Central memory CD4-positive, alpha-beta T cell (primary cell): ENCODE results near the gene DUSP28.
"Not testable (repeated sequence)": the region's sequence is repeated elsewhere in the genome, so short reads cannot be mapped to it uniquely, and the experiment has no call there.

Experiments used
- DNase-seq: peaks from one replicate; pipeline ENCODE4 v3.0.0; 2022

Gene DUSP28

DNA sequence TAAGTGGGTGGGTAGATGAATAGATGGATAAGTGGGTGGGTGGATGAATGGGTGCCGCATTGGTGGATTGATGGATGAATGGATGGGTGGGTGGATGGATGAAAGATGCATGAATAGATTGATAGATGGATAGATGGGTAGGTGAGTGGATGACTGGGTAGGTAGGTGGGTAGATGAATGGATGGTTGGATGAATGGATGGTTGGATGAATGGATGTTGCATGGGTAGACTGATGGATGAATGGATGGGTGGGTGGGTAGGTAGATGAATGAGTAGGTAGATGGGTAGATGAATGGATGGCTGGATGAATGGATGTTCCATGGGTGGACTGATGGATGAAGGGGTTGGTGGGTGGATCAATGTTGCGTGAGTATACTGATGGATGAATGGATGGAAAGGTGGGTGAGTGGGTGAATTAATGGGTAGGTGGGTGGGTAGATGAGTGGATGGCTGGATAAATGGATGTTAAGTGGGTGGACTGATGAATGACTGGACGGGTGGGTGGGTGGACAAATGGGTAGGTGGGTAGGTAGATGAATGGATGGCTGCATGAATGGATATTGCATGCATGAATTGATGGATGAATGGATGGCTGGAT is 32.9 kb upstream of the DUSP28 start:
- DNase-seq: no peak

DNA sequence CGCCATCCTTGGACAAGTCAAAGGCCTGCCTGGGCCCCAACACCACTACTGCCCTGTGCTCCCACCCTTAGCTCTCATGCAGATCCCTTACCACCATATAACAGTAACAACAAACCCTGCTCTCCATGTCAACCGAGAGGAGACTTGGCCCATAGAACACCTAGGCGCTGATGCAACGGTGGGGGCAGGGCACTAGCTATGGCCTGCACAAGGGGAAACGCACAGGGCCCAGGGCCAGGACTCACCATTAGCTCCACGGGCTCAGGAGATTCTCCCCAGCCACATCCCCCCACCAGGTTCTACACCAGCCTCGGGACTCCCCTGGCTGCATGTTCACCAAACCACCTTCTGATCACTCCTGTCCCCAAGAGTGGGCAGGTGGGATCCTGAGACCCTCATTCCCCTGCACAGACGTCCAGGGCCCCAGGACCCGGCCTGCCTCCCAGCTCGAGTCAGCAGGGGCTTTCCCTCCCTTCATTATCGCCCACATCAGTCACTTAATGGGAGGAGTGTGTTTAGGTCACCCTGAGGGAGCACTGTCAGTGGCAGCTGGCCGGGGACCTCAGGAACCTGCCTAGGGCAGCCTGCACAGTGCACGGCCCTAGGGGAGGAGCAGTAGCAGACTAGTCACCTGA is 31.6 kb upstream of the DUSP28 start:
- no peak for DNase-seq

DNA sequence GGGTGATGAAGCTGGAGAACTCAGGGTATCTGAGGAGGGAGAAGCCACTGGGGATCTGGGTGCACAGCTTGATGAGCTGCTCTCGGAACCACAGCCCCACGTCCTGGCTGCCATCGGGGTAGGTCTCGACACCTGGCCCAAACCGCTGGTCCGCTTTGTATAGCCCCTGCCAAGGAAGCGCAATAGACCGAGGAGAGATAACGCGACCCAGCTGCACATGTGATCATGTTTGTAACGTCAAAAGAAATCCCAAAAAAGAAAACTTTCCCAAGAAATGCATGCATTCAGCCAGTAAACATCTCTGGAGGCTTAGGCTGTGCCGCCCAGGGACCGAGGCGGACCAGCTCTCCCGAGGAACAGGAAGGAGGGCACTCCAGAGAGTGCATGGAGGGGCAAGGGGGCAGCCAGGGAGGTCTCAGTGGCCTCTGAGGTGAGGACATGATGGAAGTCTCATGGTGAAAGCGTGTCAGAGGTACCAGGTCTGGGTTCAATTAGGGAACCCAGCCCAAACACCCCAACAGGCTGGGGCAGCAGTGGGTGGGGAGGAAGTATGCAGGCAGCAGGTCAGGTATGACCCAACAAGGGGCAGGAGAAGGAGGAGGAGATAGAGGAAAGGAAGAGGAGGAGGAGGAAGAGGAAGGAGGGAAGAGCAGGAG is 30.7 kb upstream of the DUSP28 start:
- no peak for DNase-seq

DNA sequence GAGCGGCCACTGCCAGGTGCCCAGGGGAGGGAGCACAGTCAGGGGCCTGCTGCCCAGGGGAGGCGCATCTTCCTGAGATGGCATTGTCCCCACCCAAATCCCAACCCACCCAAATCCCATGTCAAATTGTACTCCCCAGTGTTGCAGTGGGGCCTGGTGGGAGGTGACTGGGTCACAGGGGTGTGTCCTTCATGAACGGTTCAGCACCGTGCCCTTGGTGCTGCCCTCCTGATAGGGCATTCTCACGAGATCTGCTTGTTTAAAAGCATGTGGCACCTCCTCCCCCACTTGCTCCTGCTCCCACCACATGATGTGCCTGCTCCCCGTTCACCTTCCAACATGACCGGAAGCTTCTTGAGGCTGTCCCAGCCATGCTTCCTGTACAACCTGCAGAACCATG is 30.0 kb upstream of the DUSP28 start:
- no peak for DNase-seq

DNA sequence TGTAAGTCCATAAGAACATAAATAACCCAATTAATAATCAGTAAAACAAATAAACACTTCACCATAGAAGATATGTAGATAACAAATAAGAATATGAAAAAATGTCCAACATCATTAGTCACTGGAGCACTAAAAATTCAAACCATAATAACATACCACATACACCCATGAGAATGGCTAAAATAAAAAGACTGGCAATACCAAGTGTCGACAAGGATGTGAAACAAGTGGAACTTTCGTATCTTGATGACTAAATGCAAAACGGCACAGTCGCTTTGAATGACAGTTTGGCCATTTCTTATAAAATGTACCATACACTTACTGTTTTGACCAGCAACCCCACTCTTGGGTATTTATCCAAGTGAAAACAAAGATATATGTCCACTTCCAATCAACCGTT is 29.1 kb upstream of the DUSP28 start:
- no peak for DNase-seq

DNA sequence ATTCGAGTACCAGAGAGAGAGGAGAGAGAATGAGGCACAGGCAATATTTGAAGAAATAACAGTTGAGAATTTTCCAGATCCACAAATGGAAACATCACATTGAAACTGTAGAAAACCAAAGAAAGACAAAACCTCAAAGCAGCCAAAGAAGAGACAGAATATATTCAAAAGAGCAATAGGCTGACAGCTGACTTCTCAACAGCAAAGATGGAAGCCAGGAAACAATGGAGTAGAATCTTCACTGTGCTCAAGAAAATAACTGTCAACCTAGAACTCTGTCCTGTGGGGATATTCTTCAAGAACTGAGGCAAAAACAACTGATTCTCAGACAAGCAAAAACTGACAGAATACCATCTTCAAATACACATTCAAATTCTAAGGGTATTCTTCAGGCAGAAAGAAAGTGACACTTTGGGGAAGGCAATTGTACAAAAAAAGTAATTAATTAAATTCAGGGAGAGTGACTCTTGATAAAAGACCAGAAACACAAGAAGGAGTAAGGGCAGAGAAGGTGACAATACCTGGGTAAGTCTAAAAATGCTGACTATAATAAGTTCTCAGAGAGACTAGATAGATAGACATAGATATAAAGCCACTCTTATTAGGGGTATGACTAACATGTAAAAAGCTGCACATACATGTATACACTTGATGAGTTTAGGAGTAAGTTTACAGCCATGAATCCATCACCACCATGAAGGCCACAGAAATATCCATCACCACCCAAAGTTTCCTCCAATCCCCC is 28.0 kb upstream of the DUSP28 start:
- DNase-seq: no peak

DNA sequence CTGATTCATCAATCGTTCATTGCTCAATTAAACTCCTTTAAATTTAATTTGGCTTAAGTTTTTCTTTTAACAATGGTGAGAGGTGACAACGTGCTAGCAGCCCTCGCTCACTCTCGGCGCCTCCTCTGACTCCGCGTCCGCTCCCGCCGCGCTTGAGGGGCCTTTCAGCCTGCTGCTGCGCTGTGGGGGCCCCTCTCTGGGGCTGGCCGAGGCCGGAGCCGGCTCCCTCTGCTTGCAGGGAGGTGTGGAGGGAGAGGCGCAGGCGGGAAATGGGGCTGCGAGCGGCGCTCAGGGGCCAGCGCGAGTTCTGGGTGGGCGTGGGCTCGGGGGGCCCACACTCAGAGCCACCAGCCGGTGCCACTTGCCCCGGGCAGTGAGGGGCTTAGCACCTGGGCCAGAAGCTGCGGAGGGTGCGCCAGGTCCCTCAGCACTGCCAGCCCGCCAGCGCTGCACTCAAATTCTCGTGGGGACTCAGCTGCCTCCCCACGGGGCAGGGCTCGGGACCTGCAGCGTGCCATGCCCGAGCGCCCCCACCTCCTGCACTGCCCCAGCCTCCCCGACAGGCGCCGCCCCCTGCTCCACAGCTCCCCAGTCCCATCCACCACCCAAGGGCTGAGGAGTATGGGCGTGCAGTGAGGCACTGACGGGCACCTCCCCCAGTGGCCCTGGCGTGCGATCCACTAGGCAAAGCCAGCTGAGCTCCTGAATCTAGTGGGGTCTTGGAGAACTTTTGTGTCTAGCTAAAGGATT is 22.0 kb upstream of the DUSP28 start:
- no peak for DNase-seq

DNA sequence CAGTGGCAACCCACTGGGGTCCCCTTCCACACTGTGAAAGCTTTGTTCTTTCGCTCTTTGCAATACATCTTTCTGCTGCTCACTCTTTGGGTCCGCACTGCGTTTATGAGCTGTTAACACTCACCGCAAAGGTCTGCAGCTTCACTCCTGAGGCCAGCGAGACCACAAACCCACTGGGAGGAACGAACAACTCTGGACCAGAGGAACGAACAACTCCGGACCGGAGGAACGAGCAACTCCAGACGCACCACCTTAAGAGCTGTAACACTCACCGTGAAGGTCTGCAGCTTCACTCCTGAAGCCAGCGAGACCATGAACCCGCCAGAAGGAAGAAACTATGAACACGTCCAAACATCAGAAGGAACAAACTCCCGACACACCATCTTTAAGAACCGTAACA is 21.1 kb upstream of the DUSP28 start:
- DNase-seq: not testable (repeated sequence)

DNA sequence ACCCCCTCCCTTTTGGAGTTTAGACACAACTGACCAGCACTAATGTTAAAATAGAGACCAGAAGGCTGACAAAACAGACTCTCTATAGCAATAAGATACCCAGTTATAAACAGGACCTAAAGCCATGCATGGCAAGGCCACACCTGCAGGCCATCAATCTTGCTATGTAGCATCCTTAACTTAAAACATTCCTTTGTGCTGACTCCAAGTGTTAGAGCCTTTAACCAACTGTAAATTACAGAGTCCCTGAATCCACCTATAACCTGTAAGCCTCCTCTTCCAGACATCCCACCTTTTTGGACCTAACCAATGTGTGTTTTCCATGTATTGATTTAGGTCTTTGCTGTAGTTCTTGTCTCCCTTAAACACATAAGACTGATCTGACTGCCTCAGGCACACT is 20.3 kb upstream of the DUSP28 start:
- DNase-seq: no peak

DNA sequence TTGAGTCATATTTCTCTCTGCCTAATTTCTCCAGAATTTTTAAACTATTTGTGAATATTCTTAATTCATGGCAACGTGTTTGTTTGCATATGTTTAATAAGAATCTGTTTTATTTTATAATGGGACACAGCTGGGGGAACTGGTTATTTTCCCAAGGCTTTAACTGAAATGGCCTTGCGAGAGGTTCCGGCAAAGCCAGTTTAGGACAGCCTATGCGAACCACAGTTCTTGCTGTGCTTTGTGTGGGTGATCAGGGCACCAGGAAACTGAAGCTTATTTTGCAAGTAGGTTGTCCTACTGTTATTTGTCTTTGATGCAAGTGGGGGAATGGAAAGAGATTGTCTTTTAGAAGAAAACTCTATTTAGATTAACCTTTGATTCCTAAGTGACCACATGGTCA is 8.9 kb upstream of the DUSP28 start:
- DNase-seq: no peak

DNA sequence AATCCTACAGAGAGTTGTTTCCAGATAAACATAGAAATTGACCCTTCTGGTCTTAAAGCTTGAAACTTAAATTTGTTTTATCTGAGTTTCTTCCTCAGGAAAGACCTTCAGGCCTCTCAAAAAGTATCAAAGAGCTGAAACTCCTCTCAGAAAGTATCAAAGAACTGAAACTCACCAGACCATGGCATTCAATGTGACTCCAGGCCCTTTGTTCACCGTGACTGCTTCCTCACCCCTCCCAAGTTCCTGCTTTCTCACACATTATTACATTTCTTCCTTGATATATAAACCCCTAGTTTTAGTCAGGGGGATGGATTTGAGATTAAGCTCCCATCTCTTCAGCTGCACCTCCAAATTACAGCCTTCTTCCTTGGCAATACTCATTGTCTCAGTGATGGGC is 8.3 kb upstream of the DUSP28 start:
- no peak for DNase-seq

DNA sequence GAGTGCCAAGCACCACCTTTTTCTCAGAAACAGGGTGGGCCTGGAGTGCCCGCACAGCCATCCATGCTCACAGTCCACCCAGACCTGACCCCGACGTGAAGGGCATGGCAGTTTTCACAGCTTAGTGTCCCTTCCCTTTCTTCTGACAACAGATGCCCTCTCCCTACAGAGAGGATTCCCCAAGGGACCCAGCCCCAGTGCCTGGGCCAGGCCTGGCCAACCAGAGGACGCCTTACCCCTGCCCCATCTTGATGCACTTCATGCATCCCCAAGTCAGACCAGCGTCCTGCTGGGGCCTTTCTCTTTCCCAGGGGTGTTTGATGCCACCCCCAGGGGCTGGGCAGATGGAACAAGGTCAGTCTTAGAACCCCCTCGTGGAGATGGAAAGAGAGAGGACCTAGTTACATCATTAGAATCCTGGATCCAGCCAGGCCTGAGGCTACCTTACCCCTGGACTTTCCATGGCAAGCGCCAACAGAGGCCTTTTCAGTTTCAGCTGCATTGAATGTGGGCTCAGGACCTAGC is 6.1 kb upstream of the DUSP28 start:
- DNase-seq: no peak

DNA sequence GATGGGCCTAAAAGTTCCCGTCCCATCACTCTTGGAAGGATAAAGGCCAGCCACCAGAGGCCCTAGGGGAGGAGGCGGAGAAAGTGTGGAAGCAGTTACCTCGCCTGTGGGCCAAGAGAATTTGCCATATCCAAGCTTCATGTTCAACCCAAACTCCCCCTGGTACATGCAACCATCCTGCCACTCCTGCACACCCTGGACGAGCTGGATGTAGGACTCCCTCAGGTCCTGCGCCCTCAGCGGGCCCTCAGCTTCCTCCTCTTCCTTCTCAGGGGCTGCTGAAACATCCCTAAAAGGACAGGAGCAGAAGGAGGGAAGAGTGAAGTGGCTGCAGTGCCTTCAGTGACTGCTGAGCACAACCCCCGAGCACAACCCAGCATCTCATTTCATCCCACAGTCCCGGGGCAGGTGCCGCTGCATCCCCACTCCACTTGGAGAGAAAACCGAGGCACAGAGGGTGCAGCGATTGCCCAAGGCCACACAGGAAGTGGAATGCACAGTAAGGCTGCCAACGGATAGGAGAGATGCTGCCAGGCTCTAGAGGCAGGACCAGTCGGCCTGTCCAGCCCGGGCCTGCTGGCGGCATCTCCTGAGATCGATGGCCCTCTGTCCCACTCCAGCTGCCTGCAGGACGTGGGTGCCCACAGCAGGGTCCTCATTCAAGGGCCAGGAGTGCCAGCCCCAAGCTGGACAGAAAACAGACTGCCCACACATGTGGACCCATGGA is 5.2 kb upstream of the DUSP28 start:
- DNase-seq: no peak

DNA sequence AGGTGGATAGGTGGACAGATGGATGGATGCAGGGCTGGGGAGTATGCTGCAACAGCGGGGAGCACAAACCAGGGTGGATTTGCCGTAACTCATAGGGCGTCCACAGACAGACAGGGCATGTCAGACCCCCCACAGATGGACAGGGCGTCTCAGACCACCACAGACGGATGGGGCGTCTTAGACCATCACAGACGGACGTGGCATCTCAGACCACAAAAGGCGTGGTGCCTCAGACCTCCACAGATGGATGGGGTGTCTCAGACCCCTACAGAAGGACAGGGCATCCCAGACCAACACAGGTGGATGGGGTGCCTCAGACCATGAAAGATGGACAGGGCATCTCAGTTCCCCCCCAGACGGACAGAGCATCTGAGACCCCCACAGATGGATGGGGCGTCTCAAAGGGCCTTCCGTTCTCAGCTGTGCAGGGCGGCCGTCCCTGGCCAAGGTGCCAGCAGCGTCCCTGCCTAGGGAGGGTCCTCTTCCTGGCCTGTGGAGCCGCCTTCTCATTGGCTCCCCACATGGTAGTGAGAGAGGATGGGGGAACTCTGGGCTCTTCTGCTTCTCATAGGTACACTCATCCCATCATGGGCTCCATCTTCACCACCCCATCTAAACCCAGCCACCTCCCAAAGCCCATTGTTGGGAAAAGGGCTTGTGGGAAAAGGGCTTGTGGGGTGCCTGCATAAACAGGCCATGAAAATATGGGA is 4.5 kb upstream of the DUSP28 start:
- no peak for DNase-seq

DNA sequence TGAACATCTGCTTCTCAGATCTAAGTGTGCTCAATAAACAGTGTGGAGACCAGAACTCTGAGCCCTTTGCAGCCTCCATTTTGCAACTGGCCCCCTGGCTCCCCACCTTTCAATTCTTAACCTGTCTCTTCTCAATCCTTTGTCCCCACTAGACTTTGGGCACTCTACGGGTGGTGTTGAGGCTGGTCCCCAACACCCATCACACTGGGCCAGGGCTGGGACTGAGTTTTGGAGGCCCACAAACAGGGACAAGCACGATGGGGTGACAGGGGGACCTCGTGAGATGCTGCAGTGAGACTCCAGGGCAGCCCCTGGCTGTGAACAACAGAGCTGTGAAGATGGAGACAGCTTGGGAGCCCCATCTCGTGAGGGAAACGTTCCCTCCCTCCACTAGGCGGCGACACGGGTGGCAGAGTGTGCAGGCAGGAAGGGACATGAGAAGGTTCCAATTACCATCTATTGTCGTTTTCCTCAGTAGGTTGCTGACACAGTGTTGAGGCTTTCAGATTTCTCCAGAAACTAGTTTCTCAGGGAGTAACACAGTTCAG is 3.5 kb upstream of the DUSP28 start:
- peak; percentile 63 for DNase-seq

DNA sequence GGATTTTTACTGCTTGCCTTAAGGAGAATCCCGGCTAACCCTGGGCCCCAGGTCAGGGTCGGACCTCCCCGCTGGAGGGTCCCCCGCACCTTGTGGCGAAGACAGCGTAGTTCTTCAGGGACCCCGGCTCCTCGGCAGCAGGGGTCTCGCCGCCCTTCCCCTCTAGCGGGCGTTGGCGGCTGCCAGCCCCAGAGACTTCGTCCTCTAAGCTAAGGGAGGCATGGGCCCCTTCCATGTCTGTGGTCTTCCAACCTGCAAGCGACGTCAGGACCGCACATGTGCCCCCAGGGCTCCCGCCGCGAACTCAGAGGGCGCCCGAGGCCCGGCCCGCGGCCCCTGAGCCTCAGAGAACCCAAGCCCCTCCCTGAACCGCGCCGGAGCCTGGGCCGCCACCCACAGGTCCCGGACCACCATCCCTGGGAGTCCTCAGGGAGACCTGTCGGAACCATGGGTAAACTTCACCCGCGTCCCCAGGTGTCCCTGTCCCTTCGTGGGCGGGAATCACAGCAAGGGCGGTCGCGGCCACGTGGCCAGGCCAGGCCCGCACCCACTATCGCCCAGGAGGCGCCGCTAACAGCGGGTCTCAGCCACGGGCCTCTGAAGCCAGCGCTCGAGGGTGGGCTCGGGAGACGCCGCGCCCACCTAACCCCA is 2.9 kb upstream of the DUSP28 start:
- DNase-seq: no peak

DNA sequence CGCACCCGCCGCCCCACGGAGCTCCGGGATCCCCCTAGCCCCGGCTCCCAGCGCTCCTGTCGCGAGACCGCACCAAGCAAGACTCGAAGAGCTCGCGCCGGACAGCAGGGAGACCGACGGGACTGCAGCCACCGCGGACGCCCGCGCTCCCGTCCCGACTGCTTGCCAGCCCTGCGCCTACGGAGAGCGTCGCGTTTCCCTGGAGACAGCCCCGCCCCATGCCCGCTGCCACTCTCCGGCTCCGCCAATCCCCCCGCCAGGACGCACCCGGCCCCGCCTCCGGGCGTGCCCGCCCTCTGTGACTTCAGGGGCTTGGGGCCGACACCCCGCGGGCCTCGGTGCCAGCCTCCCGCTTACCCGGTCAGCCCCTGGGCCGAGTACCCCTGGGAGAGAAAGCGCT is 2.3 kb upstream of the DUSP28 start, which contains the start of gene ANKMY1:
Gene ANKMY1 (minus strand): TSS at position 181 of the 400 bp plus-strand sequence. CDS start 653 bp downstream, outside the sequence.
- DNase-seq: peak; percentile 41

DNA sequence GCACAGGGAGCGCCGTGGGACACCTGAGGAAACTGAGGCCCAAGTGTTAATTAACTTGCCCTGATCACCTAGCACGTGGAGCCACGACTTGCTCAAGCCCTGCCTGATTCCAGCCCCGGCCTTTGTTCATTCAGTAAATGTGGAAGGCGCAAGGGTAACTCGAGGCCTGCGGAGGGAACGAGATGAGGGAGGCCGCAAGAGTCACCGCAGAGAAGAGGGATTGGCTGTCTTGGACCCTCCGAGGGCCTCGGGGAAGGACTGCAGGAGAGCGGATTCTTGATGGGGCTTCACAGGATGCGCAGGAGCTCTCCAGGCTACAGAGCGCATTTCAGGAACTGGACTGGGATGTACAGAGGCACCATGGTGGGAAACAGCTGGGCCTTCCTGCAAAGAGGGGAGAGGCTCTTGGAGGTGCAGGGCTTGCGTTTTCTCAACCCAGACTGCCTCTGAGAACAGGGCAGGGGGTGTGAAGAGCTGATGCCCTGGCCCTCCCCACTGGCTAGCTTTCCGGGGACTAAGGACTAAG is 1.9 kb upstream of the DUSP28 start:
- DNase-seq: no peak

DNA sequence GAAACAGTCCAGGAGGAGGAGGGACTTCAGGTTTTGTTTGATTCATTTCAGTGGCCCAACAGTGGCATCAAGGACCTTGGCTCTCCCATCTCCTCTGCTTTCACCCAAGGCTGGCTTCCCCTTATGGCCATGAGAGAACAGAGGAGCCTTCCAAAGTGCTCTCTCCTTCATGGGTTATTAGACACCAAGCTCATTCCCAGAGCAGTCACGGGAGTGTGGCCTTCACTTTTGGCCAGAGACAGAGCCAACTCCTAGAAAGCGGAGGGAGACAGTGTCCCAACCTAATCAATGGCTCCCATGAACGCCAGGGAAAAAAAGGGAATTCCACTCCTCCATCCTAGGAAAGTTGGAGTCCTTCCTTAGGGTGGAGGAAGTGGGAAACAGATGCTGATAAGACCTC is 871 bp upstream of the DUSP28 start:
- no peak for DNase-seq
